ENCODE data around the gene DMD. TPM values are rescaled to one million over a fixed set of nuclear protein-coding genes. Genes with fewer than 3 reads are reported as not detected.

The DMD gene
- total RNA-seq, 2 donors from 2014 or later, result 2.8 to 3.4 TPM

DNA sequence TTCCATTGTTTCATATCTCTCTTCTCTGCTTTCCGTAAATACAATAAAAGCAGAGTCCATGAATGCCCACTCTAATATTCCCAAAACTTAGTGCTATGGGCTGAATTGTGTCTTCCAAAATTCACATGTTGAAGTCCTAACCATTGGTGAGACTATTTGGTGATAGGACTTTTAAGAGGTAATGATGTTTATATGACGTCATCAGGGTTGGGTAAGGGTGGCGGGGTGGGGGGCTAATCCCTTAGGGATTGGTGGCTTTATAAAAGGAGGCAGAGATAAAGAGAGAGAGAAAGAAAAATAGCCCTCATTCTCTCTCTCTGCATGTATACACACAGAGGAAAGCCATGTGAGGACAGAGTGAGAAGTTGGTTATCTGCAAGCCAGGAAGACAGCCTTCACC, 722.2 kb downstream of the DMD start:
- Mint-ChIP-seq H3K36me3 (no peaks in the 10 kb centered on the region), H3K4me3 (no peak overlapping the region)
- no peak for ATAC-seq

DNA sequence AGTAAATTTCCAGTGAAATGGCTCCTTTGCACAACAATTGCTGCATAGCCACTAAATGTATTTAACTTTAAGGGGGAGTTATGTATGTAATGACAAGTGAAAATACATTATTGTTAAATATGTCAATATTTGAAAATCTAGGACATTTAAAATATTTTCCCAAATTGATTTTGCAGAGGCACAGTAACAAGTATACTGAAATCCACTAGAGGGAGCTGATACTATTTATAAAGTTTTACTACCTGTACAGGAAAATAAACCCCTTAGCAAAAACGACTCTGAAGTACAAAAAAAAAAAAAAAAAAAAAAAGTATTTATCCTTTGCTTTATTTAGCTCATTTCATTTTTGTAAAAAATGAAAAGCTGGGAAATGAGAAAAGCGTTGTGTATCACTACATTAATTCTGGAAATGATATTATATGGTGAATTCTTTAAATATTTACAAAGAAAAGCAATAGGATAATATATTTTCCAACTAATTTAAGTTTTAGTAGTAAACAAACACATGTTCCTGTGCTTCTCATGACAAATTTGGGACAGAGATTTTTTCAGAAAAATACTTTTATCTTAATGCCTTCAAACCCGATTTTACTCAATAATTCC, 727.7 kb downstream of the DMD start:
- Mint-ChIP-seq H3K4me3 (no peak overlapping the region), H3K36me3 (no peaks in the 10 kb centered on the region), H3K27me3 (no peaks in the 10 kb centered on the region), H3K27ac (no peak overlapping the region), H3K9me3 (no peaks in the 10 kb centered on the region), H3K4me1 (ENCODE audit: low read depth in 2 of 2) (no peaks in the 10 kb centered on the region)
- DNase-seq (ENCODE audit: low spot score) (no peak), ATAC-seq (no peak)

More for the DNA sequence above, 722.2 kb downstream of the DMD start:
- no peaks in the 10 kb centered on the region for H3K4me1 Mint-ChIP-seq (ENCODE audit: low read depth in 2 of 2)
- no peak for DNase-seq (ENCODE audit: low spot score)
- no peak overlapping the region for H3K27ac Mint-ChIP-seq
- no peaks in the 10 kb centered on the region for H3K27me3 Mint-ChIP-seq
- no peaks in the 10 kb centered on the region for H3K9me3 Mint-ChIP-seq

DNA sequence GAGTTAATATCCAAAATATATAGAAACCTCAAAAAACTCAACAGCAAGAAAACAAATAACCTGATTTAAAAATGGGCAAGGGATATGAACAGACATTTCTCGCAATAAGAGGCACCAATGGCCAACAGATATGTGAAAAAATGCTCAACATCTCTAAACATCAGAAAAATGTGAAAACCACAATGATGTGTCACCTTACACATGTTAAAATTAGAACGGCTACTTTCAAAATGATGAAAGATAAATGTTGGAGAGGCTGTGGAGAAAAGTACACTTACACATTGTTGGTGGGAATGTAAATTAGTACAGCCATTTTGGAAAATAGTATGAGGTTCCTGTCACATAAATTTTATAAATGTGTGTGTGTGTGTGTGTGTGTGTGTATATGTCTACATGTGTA, 731.3 kb downstream of the DMD start:
- Mint-ChIP-seq H3K27ac (no peak overlapping the region), H3K9me3 (no peaks in the 10 kb centered on the region), H3K4me3 (no peak overlapping the region), H3K4me1 (ENCODE audit: low read depth in 2 of 2) (no peaks in the 10 kb centered on the region), H3K36me3 (no peaks in the 10 kb centered on the region), H3K27me3 (no peaks in the 10 kb centered on the region)
- DNase-seq (ENCODE audit: low spot score) (no peak), ATAC-seq (no peak)

DNA sequence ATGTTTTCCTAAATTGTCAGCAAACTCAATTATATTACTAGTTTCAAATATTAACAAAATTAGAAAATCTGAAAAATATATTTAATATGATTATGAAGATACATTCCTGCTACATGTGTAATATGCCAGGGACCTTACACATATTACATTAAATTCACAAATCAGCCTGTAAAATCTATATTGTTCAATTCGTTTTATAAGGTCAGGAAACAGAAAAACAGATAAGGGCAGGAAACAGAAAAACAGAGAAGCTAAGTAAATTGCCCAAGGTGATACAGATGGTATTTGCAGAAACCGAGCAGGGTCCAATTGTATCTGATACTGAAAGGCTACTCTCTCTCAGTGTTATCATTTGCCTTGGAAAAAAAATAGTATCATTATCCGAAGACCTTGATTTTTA, 739.0 kb downstream of the DMD start:
- Mint-ChIP-seq H3K4me1 (ENCODE audit: low read depth in 2 of 2) (no peaks in the 10 kb centered on the region), H3K27ac (no peak overlapping the region), H3K9me3 (no peaks in the 10 kb centered on the region), H3K4me3 (no peak overlapping the region), H3K27me3 (no peaks in the 10 kb centered on the region), H3K36me3 (no peaks in the 10 kb centered on the region)
- no peak for ATAC-seq
- DNase-seq (ENCODE audit: low spot score), result no peak

DNA sequence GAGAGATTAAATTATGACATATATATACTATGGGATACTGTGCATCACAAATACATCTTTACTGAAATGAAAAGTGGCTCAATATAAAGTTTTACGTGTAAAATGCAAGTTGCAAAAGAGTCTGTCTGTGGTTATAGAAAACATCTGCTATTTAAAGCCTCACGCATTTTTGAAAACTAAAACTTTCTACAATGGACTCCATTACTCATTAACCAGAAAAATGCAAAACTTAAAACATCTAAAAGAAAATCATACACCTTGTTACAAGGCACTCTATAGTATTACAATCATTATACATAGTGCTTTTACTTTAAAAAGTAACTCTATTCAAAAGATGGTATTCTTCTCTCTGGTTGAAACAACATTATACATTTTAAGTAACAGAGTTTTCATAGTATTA, 755.6 kb downstream of the DMD start:
- Mint-ChIP-seq H3K27ac (no peak overlapping the region), H3K4me1 (ENCODE audit: low read depth in 2 of 2) (peaks cover 0 to 5% of the 10 kb centered on the region in 2 donors), H3K36me3 (no peaks in the 10 kb centered on the region), H3K27me3 (peaks cover 0 to 5% of the 10 kb centered on the region in 2 donors), H3K9me3 (peaks cover 9% of the 10 kb centered on the region), H3K4me3 (no peak overlapping the region)
- DNase-seq (ENCODE audit: low spot score) (no peak), ATAC-seq (no peak)

DNA sequence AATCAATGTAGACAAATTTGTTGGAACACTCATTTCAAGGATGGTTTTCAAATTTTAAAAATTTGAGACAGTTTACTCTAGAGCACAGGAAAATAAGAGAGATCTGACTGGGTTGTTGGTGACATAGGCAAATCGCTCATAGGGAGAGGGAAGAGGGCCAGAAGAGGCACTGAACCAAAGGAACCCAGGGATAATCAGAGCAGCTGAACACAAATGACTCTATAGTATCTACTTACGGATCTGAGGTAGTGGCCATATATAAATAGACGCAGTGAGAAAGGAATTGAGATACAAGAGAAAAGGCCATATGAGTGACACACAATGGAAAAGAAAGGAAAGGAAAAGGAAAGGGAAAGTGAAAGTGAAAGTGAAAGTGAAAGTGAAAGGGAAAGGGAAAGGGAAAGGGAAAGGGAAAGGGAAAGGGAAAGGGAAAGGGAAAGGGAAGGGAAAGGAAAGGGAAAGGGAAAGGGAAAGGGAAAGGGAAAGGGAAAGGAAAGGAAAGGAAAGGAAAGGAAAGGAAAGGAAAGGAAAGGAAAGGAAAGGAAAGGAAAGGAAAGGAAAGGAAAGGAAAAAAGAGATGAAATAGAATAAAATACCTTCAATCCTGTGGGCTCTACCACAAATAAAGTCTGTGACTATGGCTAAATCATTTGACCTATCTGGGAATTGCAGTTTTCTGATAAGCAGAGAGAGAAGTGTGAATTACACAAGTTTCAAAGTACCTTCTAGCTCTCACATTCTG, 759.2 kb downstream of the DMD start:
- H3K27ac Mint-ChIP-seq, result peak overlapping the region in 1 of 2 donors; percentile 80
- H3K9me3 Mint-ChIP-seq, result peaks cover 6% of the 10 kb centered on the region
- no peak for DNase-seq (ENCODE audit: low spot score)
- no peak overlapping the region for H3K4me3 Mint-ChIP-seq
- no peaks in the 10 kb centered on the region for H3K27me3 Mint-ChIP-seq
- peaks cover 0 to 14% of the 10 kb centered on the region in 2 donors for H3K4me1 Mint-ChIP-seq (ENCODE audit: low read depth in 2 of 2)
- no peaks in the 10 kb centered on the region for H3K36me3 Mint-ChIP-seq
- ATAC-seq, result no peak

DNA sequence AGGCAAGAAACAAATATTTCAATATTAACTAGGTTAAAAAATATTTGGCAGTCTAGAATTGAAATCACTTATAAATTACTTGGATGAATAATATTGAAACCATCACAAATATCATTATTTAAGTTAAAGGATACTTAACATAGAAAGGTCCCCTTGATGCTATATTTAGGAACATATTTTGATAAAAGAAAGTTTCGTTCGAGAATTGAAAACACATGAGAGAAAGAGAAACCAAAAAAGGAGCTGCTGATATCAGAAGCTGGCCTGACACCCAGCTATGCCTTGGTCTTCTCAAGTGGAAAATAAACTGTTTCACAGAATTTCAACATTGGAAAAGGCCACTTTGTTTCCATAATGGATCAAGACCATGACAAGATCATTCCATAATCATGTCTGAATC, 762.4 kb downstream of the DMD start:
- ATAC-seq (no peak), DNase-seq (ENCODE audit: low spot score) (no peak)
- Mint-ChIP-seq H3K4me3 (no peak overlapping the region), H3K4me1 (ENCODE audit: low read depth in 2 of 2) (peaks cover 0 to 28% of the 10 kb centered on the region in 2 donors), H3K27me3 (no peaks in the 10 kb centered on the region), H3K36me3 (no peaks in the 10 kb centered on the region), H3K9me3 (peaks cover 5% of the 10 kb centered on the region), H3K27ac (no peak overlapping the region)

DNA sequence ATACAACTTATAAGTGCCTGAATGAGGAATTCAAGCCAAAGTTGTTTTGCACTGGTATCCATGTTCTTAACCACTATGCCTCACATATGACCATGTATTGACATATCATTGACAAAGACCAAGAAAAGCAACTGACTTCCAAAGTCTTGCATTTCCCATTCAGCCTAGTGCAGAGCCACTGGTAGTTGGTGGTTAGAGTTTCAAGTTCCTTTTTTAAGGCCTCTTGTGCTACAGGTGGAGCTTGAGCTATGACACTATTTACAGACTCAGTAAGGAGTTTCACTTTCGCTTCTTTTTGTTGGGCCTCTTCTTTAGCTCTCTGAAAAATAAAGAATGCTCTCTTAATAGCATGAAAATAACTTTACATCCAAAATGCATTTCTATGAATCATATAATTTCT, 763.0 kb downstream of the DMD start:
- no peaks in the 10 kb centered on the region for H3K36me3 Mint-ChIP-seq
- H3K27me3 Mint-ChIP-seq, result no peaks in the 10 kb centered on the region
- ATAC-seq (peak in 1 of 2 donors; percentile 63), DNase-seq (ENCODE audit: low spot score) (no peak)
- no peak overlapping the region for H3K27ac Mint-ChIP-seq
- peaks cover 0 to 30% of the 10 kb centered on the region in 2 donors for H3K4me1 Mint-ChIP-seq (ENCODE audit: low read depth in 2 of 2)
- peaks cover 5% of the 10 kb centered on the region for H3K9me3 Mint-ChIP-seq
- H3K4me3 Mint-ChIP-seq, result no peak overlapping the region

DNA sequence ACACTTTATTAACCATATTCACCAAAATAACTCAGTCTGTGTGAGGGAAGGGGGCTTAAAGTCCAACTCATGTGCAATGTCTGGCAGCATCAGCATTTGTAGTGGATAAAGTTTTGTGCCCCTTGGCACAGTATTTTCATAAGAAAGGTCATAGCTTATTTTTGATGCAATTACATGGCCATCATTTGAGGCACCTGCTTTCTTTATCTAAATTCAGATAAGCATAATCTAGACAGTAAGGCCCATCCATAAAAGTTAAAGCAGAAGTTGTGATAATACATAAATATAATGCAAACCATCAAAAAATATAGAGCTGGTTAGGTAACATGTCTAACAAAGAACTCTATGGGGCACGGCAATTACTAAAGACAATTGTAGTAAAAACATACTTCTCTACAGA, 763.7 kb downstream of the DMD start:
- H3K36me3 Mint-ChIP-seq, result no peaks in the 10 kb centered on the region
- ATAC-seq, result no peak
- H3K4me3 Mint-ChIP-seq, result no peak overlapping the region
- no peak for DNase-seq (ENCODE audit: low spot score)
- H3K27me3 Mint-ChIP-seq, result peaks cover 0 to 2% of the 10 kb centered on the region in 2 donors
- peaks cover 5% of the 10 kb centered on the region for H3K9me3 Mint-ChIP-seq
- peaks cover 0 to 30% of the 10 kb centered on the region in 2 donors for H3K4me1 Mint-ChIP-seq (ENCODE audit: low read depth in 2 of 2)
- H3K27ac Mint-ChIP-seq, result no peak overlapping the region

DNA sequence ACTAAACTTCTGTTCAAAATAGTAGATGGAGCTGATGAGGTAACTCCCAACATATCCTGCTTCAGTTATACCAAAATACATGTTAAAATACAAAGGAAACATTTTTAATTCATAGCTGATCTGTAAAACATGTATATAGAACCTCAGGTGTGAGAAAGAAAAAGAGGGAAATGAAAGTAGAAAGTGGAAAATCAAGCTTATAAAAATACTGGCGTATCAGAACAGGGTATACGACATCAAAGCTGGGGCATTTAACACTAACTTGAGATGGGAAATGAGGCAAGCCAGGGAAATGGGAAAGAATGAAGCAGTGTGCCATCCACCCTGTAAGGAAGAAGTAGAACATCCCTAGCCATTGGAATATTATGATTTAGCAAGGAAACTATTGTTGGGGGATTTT, 767.5 kb downstream of the DMD start:
- ATAC-seq (no peak), DNase-seq (ENCODE audit: low spot score) (no peak)
- H3K36me3 Mint-ChIP-seq, result no peaks in the 10 kb centered on the region
- no peak overlapping the region for H3K4me3 Mint-ChIP-seq
- no peak overlapping the region for H3K27ac Mint-ChIP-seq
- H3K9me3 Mint-ChIP-seq, result no peaks in the 10 kb centered on the region
- H3K27me3 Mint-ChIP-seq, result peaks cover 0 to 2% of the 10 kb centered on the region in 2 donors
- H3K4me1 Mint-ChIP-seq (ENCODE audit: low read depth in 2 of 2), result peaks cover 0 to 18% of the 10 kb centered on the region in 2 donors

DNA sequence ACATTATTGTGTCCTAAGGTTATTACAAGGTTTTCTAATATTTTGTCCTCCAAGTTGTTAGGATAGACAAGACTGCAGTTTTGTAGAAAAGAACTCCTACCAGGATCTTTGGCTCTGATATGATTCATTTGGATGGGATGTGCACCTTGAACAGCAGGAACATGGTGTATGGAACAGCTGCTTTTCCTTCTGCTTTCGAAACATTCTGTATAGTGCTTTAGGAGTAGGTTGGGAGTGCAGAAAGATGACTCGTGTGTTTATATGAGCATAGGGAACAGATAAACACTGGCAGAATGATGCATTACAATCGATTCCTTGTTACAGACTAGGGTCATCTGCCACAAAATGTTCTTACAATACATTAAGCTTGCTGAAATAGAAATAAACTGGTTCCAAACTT, 790.1 kb downstream of the DMD start:
- H3K36me3 Mint-ChIP-seq, result peaks cover 7% of the 10 kb centered on the region

DNA sequence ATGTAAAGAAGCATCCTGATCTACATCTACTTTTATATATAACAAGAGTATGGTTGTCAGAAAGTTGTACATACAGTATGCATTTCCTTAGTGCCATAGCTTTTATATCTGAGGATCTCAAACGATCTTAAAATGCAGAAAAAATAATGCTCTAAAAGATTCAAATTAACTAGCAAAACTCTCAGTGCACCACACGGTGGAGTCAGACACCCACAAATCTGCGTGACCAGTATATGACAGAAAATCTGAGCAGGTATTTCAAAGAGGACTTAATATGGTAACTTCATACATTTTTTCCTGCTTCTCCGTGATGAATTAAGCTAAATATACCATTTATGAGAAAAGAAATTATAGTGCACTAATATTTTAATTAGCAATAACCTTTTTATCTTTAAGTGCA, 803.0 kb downstream of the DMD start:
- Mint-ChIP-seq H3K36me3 (no peaks in the 10 kb centered on the region), H3K4me1 (ENCODE audit: low read depth in 2 of 2) (no peaks in the 10 kb centered on the region), H3K27ac (no peak overlapping the region), H3K4me3 (no peak overlapping the region), H3K27me3 (no peaks in the 10 kb centered on the region), H3K9me3 (no peaks in the 10 kb centered on the region)
- ATAC-seq (no peak), DNase-seq (ENCODE audit: low spot score) (no peak)

More for the DNA sequence above, 790.1 kb downstream of the DMD start:
- no peak for ATAC-seq
- peaks cover 0 to 2% of the 10 kb centered on the region in 2 donors for H3K27me3 Mint-ChIP-seq
- H3K9me3 Mint-ChIP-seq, result no peaks in the 10 kb centered on the region
- H3K4me1 Mint-ChIP-seq (ENCODE audit: low read depth in 2 of 2), result no peaks in the 10 kb centered on the region
- no peak overlapping the region for H3K4me3 Mint-ChIP-seq
- DNase-seq (ENCODE audit: low spot score), result no peak
- H3K27ac Mint-ChIP-seq, result no peak overlapping the region

DNA sequence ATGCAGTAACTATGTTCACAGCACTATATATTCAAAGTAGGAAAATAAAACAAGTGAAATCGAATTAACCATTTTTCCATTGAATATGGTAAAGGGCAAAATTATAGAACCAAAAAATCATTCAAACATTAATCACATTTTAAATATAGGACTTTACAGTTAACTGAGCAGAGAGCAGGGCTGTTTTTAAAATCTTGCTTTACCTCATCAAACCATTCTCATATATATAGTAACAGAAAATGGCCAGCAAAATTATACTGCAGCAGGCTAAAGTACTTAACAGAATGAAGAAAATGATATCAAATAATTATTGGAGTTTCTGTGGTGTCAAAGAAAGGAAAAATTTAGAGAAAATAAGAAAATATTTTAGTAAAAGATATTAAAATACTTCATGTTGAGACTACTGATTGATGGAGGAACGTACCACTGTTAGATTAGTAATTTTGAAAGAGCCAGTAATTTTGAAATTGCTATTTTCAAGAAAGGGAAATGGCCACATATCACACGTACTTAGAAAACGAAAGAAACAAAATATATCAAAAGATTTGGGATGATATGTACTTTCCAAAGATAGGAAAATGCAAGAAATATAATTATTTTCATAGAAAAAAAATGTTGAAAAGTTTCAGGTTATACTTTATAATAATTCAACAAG, 813.7 kb downstream of the DMD start:
- H3K4me1 Mint-ChIP-seq (ENCODE audit: low read depth in 2 of 2), result no peaks in the 10 kb centered on the region
- H3K27me3 Mint-ChIP-seq, result peaks cover 0 to 3% of the 10 kb centered on the region in 2 donors
- no peak for DNase-seq (ENCODE audit: low spot score)
- H3K36me3 Mint-ChIP-seq, result no peaks in the 10 kb centered on the region
- no peak for ATAC-seq
- H3K4me3 Mint-ChIP-seq, result no peak overlapping the region
- H3K27ac Mint-ChIP-seq, result no peak overlapping the region
- H3K9me3 Mint-ChIP-seq, result peaks cover 3% of the 10 kb centered on the region

DNA sequence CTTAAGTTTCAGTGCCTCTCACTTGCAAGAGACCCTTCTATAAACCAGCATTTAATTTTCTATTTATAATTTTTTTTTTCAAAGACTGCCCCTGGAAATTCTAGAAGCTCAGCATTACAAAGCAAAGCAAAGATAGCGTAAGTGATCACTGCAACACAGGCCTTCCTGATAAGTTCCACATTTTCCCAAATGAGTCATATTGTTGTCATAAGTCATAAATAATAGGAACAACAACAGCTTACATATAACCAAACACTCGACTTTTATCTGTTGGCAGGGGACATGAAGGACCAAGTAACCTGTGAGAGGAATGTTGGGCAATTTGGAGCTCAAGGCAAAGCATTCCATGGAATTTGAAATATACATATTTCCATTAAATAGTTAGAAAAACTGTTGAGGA, 815.5 kb downstream of the DMD start:
- H3K27ac Mint-ChIP-seq, result no peak overlapping the region
- no peak for ATAC-seq
- peaks cover 5% of the 10 kb centered on the region for H3K36me3 Mint-ChIP-seq
- no peak for DNase-seq (ENCODE audit: low spot score)
- H3K9me3 Mint-ChIP-seq, result peaks cover 10% of the 10 kb centered on the region
- H3K4me1 Mint-ChIP-seq (ENCODE audit: low read depth in 2 of 2), result no peaks in the 10 kb centered on the region
- H3K27me3 Mint-ChIP-seq, result peaks cover 0 to 8% of the 10 kb centered on the region in 2 donors
- H3K4me3 Mint-ChIP-seq, result no peak overlapping the region
